ENCODE results near the gene CNNM3.

Gene CNNM3

GRCh38 chr2:96839875-96840850 is 24.1 kb downstream of the CNNM3 start:
- DNase-seq (ENCODE audit: low read depth), result no peak
- H3K4me3 ChIP-seq (ENCODE audit: low read depth, low read length), result no peak overlapping the region
- TF ChIP-seq MAX (IDR thresholded peaks at IDR 0.05; ENCODE audit: low read depth, low read length), result no peak
- TF ChIP-seq POLR2A (IDR thresholded peaks at IDR 0.05; ENCODE audit: extremely low read depth, insufficient read length), result no peak

- DNase-seq (ENCODE audit: low read depth), result no peak
- TF ChIP-seq POLR2A (IDR thresholded peaks at IDR 0.05; ENCODE audit: extremely low read depth, insufficient read length) (no peak), MAX (IDR thresholded peaks at IDR 0.05; ENCODE audit: low read depth, low read length) (no peak), CTCF (IDR thresholded peaks at IDR 0.05; ENCODE audit: low read depth, low read length) (no peak), MYC (IDR thresholded peaks at IDR 0.05; ENCODE audit: low read depth, low read length) (no peak)
- no peak overlapping the region for H3K4me3 ChIP-seq (ENCODE audit: low read depth, low read length)
Measured at GRCh38 chr2:96841701-96842495, 25.8 kb downstream of the CNNM3 start.

GRCh38 chr2:96842600-96842999 is 26.5 kb downstream of the CNNM3 start:
- DNase-seq (ENCODE audit: low read depth), result no peak
- H3K4me3 ChIP-seq (ENCODE audit: low read depth, low read length), result no peak overlapping the region
- TF ChIP-seq MYC (IDR thresholded peaks at IDR 0.05; ENCODE audit: low read depth, low read length), result no peak
- TF ChIP-seq MAX (IDR thresholded peaks at IDR 0.05; ENCODE audit: low read depth, low read length), result no peak
- TF ChIP-seq POLR2A (IDR thresholded peaks at IDR 0.05; ENCODE audit: extremely low read depth, insufficient read length), result no peak
- no peak for TF ChIP-seq CTCF (IDR thresholded peaks at IDR 0.05; ENCODE audit: low read depth, low read length)

- TF ChIP-seq MAX (IDR thresholded peaks at IDR 0.05; ENCODE audit: low read depth, low read length) (no peak), POLR2A (IDR thresholded peaks at IDR 0.05; ENCODE audit: extremely low read depth, insufficient read length) (no peak), MYC (IDR thresholded peaks at IDR 0.05; ENCODE audit: low read depth, low read length) (no peak), CTCF (IDR thresholded peaks at IDR 0.05; ENCODE audit: low read depth, low read length) (no peak)
Measured at GRCh38 chr2:96843538-96844268, 27.6 kb downstream of the CNNM3 start, which contains the start of gene ANKRD23. Gene ANKRD23 (minus strand): TSS chr2:96844021. CDS start chr2:96843992, 29 bp downstream.

GRCh38 chr2:96844405-96844808 is 28.3 kb downstream of the CNNM3 start:
- H3K4me3 ChIP-seq (ENCODE audit: low read depth, low read length), result no peak overlapping the region
- TF ChIP-seq POLR2A (IDR thresholded peaks at IDR 0.05; ENCODE audit: extremely low read depth, insufficient read length) (no peak), MAX (IDR thresholded peaks at IDR 0.05; ENCODE audit: low read depth, low read length) (no peak), CTCF (IDR thresholded peaks at IDR 0.05; ENCODE audit: low read depth, low read length) (no peak)
- no peak for DNase-seq (ENCODE audit: low read depth)

More at GRCh38 chr2:96843538-96844268, 27.6 kb downstream of the CNNM3 start, which contains the start of gene ANKRD23:
- no peak for DNase-seq (ENCODE audit: low read depth)
- no peak within 1 kb of the TSS for H3K4me3 ChIP-seq (ENCODE audit: low read depth, low read length)

Data from NB4 (cell line).